Activated CD4-positive, CD25-positive, alpha-beta regulatory T cell treated with anti-CD3 and anti-CD28 coated beads, Interleukin-2, amount 50 U/mL, for 16 hours (primary cell): ENCODE results near the gene C5orf58.

Source experiments
- DNase-seq: peaks from one replicate; pipeline ENCODE4 v3.0.0-alpha.2; 2020; ENCODE audit warnings: low read depth, low spot score

The C5orf58 gene

GRCh38 chr5:170232786-170233185 lies at the start of gene C5orf58:
Gene C5orf58, plus strand, starts transcription at chr5:170232985. Its CDS starts 1,992 bp downstream, at chr5:170234977.
- no peak for DNase-seq

GRCh38 chr5:170183816-170184687 lies 48.7 kb upstream of the C5orf58 start:
- no peak for DNase-seq

GRCh38 chr5:170184737-170185136 lies 48.0 kb upstream of the C5orf58 start:
- no peak for DNase-seq

GRCh38 chr5:170186156-170186555 lies 46.6 kb upstream of the C5orf58 start:
- no peak for DNase-seq

GRCh38 chr5:170186856-170187255 lies 45.9 kb upstream of the C5orf58 start:
- DNase-seq = no peak

GRCh38 chr5:170190436-170191134 lies 42.2 kb upstream of the C5orf58 start:
- DNase-seq = no peak

- no peak for DNase-seq
Measured at GRCh38 chr5:170192829-170193228, 40.0 kb upstream of the C5orf58 start.

- no peak for DNase-seq
Measured at GRCh38 chr5:170195961-170196360, 36.8 kb upstream of the C5orf58 start.

GRCh38 chr5:170200876-170201275 lies 31.9 kb upstream of the C5orf58 start:
- DNase-seq = no peak

- DNase-seq = no peak
Measured at GRCh38 chr5:170201311-170201710, 31.5 kb upstream of the C5orf58 start.

GRCh38 chr5:170202117-170202516 lies 30.7 kb upstream of the C5orf58 start:
- DNase-seq = no peak

- no peak for DNase-seq
Measured at GRCh38 chr5:170204202-170204601, 28.6 kb upstream of the C5orf58 start.

GRCh38 chr5:170206216-170206615 lies 26.6 kb upstream of the C5orf58 start:
- DNase-seq = no peak

- DNase-seq = no peak
Measured at GRCh38 chr5:170206958-170207357, 25.8 kb upstream of the C5orf58 start.

GRCh38 chr5:170211575-170212334 lies 21.0 kb upstream of the C5orf58 start:
- no peak for DNase-seq

- DNase-seq = no peak
Measured at GRCh38 chr5:170216257-170216864, 16.4 kb upstream of the C5orf58 start.

- DNase-seq = no peak
Measured at GRCh38 chr5:170217831-170218230, 15.0 kb upstream of the C5orf58 start.

- no peak for DNase-seq
Measured at GRCh38 chr5:170218726-170219125, 14.1 kb upstream of the C5orf58 start.

GRCh38 chr5:170219615-170220014 lies 13.2 kb upstream of the C5orf58 start:
- DNase-seq = no peak

GRCh38 chr5:170220191-170220590 lies 12.6 kb upstream of the C5orf58 start:
- no peak for DNase-seq

GRCh38 chr5:170221327-170221741 lies 11.5 kb upstream of the C5orf58 start:
- no peak for DNase-seq

GRCh38 chr5:170223360-170223759 lies 9.4 kb upstream of the C5orf58 start:
- no peak for DNase-seq
